HG03457 (cell line): ENCODE measurements around the gene FAM177A1.
"Not testable (repeated sequence)": the region's sequence is repeated elsewhere in the genome, so short reads cannot be mapped to it uniquely, and the experiment has no call there.

Experiments
- ATAC-seq: cut with Tn5 transposase; IDR thresholded peaks from one replicate; pipeline ENCODE4 v1.9.1; 2021; ENCODE audit warnings: moderate number of reproducible peaks; ENCODE audit not compliant: unreplicated experiment

FAM177A1 gene, protein sequence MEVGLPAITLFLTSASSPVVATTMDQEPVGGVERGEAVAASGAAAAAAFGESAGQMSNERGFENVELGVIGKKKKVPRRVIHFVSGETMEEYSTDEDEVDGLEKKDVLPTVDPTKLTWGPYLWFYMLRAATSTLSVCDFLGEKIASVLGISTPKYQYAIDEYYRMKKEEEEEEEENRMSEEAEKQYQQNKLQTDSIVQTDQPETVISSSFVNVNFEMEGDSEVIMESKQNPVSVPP

DNA sequence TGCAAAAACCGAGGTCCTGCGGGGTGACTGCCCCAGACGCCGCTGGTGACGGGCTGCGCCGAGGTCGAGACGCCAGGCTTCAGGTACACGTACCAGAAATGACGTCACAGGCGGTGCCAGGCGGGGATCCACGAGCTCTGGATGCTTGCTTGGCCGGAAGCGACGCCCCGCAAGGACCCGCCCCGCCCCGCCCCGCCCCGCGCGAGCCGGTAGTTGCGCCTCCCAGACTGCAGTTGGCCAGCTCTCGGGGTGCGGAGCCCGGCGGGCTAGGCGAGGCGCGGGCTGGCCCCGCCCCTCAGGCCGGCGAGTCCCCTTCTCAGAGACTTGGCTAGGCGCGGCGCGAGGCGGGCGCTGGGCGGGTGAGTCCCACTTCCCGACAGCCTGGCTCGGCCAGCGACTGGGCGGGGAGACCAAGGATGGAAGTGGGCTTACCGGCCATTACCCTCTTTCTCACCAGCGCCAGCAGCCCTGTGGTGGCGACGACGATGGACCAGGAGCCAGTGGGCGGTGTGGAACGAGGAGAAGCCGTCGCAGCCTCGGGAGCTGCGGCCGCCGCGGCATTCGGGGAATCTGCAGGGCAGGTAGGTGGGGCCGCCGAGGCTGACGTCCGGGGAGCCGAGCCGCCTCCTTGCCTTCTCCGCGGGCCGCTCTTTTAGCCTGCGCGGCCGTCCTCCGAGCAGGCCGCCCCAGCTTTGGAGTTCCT, at the start of gene FAM177A1:
FAM177A1 (plus strand) TSS at position 225 of the 703 bp plus-strand sequence; CDS start at position 417, 192 bp downstream.
- ATAC-seq, result peak; percentile 91

DNA sequence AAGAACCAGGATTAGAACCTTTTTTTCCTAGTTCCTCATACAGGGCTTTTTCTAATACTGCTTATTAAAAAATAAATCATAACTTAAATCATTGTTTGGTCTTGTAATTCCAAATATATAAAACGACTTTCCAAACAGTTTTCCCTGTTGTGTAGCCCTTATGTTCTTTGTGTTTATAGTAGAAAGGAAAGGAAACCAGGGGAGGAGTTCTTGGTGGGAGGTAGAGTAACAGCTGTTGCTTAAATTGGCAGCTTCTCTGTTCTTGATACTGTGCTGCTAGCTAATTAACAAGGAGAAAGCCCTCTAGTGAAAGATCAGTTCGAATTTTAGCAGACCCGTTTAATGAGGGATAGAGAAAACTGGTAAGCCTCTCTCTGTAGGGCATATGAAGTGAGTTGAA, 48.3 kb upstream of the FAM177A1 start:
- ATAC-seq, result no peak

DNA sequence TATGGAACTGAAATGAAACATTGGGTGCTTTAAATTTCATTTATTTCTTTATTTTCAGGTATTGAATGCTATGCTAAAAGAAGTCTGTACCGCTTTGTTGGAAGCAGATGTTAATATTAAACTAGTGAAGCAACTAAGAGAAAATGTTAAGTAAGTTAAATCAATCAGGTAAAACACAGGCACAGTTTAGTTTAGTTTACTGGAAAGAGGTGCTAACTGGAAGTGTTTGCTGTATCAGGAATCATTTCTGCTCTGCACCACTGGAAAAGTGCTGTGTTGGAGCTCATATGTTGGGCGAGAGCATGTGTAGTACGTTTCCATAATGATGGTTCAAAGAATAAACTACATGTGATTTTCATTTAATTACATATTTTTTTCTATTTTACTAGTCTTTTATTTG, 46.6 kb upstream of the FAM177A1 start:
- no peak for ATAC-seq

DNA sequence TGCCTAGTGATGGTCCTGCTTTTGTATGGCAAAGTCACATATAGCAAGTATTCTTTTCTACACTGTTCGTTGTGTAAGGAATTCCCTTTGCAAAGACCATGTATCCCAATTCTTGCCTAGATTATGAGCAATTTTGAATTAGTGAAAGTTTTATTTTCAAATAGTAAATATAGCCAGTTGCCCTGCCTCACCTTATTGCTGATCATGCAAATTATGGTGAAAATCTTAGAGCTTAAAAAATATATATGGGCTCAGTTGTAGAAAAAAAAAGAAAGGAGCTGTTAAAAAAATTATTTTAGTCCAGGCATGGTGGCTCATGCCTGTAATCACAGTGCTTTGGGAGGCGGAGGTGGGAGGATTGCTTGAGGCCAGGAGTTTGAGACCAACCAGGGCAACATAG, 44.5 kb upstream of the FAM177A1 start:
- no peak for ATAC-seq

DNA sequence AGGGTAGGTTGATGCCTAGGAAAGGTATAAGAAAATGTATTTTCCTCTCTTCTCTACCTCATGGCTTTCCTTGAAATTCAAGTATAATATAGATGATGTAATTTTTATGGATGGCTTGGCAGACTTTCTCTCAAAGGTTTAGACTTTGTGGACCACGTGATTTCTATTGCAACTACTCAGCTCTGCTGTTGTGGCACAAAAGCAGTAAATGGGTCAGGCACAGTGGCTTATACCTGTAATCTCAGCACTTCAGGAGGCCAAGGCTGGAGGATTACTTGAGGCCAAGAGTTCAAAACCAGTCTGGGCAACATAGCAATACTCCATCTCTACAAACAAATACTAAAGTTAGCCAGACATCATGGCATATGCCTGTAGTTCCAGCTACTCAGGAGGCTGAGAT, 41.2 kb upstream of the FAM177A1 start:
- ATAC-seq, result no peak

DNA sequence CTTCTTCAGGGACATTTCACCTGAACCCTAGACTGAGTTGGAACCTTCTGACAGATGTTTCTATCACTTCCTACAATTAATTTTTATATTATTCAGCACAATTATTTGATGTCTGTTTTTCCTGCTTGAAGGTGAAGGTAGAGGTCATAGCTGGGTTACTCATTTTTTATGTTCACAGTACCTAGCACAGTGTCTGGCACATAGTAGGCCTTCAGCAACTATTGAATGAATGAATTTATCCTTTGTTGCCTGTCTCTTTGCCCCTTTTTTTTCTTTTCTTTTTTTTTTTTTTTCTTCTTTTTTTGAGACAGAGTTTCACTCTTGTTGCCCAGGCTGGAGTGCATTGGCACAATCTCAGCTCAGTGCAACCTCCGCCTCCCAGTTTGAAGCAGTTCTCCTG, 29.5 kb upstream of the FAM177A1 start:
- no peak for ATAC-seq

DNA sequence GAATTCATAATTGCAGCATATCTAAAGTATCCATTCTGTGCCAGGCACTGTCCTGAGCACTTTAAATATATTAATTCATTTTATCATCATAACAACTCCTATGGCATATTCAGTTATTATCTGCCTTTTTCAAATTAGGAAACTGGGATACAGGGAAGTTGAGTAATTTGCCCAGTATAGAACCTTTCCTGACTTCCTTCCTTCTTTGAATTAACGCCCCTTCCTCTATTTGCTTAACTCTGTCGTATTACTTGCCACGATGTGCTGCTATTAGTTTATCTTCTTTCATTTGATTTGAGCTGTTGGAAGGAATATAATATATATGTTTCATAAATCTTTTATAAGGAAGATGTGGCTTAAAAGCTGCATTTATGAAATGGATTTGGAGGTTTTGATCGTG, 25.4 kb upstream of the FAM177A1 start:
- ATAC-seq, result no peak

DNA sequence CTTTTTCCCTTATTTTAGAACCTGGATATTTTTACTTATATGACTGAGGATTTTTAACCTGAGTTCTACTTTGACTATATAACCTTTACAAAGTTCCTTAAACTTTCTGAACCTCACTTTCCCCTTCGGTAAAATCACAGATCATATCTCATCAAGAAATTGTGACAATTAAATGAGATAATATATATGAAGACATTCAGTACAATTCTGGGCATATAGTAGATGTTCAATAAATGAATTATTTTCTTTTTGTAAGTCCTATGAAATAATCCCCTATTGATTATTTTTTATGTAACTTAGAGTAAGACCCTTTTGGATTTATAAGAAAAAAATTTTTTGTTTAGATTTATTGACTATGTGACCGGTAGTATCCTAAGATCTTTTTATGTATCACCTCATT, 17.6 kb upstream of the FAM177A1 start:
- no peak for ATAC-seq

DNA sequence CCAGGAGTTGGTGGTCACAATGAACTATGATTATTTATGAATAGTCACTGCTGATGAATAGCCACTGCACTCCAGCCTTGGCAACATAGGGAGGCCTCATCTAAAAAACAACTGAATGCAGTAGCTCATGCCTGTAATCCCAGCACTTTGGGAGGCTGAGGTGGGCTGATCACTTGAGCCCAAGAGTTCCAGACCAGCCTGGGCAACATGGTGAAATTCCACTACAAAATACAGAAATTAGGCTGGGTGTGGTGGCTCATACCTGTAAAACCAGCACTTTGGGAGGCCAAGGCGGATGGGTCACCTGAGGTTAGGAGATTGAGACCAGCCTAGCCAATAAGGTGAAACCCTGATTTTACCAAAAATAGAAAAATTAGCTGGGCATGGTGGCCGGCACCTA, 13.5 kb upstream of the FAM177A1 start:
- ATAC-seq, result no peak

DNA sequence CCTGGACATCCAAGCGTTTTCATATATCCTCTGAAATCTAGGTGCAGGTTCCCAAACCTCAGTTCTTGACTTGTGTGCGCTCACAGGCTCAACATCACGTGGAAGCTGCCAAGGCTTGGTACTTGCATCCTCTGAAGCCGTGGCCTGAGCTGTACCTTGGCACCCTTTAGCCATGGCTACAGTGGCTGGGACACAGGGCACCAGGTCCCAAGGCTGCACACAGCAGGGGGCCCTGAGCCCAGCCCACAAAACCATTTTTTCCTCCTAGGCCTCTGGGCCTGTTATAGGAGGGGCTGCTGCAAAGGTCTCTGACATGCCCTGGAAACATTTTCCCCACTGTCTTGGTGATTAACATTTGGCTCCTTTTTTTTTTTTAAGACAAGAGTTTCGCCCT, 11.6 kb upstream of the FAM177A1 start:
- no peak for ATAC-seq

DNA sequence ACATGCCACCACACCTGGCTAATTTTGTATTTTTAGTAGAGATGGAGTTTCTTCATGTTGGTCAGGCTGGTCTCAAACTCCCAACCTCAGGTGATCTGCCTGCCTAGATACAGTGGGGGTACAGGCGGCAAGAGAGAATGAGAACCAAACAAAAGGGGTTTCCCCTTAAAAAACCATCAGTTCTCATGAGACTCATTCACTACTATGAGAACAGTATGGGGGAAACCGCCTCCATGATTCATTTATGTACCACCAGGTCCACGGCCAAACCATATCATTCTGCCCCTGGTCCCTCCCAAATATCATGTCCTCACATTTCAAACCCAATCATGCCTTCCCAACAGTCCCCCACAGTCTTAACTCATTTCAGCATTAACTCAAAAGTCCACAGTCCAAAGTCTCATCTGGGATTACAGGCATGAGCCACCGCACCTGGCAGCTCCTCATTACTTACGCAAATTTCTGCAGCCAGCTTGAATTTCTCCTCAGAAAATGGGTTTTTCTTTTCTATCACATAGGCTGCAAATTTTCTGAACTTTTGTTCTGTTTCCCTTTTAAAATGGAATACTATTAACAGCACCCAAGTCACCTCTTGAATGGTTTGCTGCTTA, 11.0 kb upstream of the FAM177A1 start:
- ATAC-seq, result not testable (repeated sequence)

DNA sequence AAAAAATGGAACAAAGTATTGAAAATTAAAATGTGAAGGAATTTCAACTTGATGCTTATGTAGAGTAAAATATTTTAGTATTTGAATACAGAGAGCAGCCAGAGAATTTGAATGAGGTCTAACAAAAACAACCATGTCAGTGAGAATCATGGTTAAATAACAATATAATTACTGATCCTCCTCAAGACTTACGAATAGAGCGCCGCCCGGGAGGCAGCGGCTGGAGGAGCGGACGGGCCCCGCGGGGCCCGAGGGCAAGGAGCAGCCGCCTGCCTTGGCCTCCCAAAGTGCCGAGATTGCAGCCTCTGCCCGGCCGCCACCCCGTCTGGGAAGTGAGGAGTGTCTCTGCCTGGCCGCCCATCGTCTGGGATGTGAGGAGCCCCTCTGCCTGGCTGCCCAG, 7.8 kb upstream of the FAM177A1 start:
- not testable (repeated sequence) for ATAC-seq

DNA sequence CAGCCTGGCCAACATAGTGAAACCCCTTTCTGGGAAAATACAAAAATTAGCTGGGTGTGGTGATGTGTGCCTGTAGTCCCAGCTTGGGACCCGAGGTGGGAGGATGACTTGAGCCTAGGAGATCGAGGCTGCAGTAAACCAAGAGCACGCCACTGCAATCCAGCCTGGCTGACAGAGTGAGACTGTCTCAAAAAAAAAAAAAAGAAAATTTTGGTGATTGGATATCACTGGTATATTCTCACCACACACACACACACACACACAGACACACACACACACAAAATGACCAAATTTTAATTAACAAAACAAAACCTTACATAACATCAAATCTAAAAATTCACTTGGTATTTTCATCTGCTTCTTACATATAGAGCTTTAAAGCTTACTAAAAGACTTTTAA, 3.4 kb upstream of the FAM177A1 start:
- ATAC-seq, result no peak

DNA sequence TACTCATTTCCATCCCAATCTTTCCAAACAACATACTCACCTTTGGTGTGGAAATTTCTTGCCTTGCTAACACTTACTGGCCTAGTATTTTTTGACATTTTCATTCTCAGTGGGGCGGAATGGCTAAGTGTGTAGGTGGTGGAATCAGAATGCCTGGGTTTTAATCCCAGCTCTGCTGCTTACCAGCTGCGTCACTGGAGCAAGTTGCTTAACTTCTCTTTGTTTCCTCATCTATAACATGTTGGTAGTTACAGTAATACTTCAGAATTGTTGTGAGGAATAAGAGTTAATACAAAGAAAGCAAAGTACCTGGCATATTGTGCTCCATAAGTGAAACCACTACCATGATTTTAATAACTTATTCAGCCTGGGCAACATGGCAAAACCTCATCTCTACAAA, 3.0 kb upstream of the FAM177A1 start:
- no peak for ATAC-seq

DNA sequence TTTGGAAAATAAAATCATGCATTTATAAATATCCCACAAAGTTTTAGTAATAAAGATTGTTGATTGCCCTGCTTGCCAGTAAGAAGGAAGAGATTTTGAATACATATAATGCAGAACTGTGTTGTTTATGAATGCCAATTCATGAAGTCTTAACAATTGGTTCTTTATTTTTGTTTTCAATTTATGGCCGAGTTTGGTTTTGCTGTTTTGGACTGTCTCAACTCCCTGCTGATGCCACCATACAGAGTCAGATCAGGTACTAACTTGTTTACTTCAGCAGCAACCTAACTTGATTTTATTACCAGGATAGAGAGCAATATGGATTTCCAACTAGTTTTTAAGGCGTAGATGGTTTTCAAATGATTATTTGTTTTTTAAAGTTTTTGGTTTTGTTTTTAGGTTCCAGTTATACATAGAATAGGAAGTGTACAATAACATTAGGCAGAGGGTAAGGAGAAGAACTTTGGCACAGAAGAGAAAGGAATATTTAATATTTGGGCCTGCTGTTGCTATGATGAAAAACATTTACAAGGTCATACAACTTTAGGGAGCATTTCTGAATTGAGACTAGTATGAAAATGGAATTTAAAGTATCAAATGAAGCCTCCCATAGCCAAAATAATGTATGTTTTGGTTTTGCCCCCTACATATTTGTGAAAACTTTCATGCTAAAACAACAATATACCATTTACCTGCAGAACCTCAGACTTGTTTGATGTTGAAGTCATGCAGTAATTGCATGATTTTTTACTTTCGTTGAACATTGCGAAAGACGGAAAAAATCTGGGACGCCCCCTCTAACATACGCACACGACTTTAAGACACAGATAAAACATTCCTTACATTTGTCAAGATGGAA, 904 bp upstream of the FAM177A1 start:
- ATAC-seq, result no peak

DNA sequence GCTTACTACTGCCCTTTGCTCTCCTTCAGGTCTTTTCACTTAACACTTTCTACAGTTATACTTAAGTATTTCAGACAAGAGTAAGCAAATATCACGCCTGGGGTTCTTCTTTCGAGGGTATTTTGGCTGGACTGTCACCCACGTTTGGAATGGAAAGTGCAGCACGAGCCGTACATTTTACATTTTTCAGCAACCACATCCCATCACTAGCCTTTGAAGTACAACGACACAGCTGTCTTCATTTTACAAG, 349 bp upstream of the FAM177A1 start:
- no peak for ATAC-seq

DNA sequence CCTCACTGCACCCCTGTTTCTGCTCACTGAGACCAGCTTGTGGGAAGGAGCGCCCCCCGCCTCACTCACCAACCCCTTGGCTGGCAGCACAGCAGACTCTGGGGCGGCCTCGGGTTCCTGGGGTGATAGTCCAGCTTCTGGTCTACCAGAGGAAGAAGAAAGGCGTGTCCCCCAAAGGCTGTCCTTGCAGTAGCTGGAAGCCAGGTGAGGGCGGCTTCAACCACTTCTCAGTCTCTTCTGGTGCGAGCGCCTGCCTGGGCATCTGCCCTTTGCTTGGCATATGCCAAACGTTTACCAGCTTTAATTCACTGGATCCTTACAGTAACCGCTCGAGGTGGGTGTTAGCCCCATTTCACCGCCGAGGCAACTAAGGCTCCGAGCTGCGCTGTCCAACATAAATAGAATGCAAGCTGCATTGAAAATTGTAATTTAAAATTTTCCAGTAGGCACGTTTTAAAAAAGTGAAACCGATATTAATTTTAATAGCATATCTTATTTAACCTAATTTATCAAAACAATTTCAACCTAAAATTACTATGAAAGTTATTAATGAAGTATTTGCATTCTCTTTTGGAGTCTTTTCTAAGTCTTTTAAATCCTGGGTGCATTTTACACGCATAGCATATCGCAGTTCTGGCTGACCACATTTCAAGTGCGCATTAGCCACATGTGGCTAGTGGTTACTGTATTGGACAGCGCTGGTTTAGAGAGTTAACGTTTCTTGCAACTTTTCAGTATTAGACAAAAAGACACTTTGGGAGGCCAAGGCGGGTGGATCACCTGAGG, 872 bp downstream of the FAM177A1 start:
- peak; percentile 20 for ATAC-seq

DNA sequence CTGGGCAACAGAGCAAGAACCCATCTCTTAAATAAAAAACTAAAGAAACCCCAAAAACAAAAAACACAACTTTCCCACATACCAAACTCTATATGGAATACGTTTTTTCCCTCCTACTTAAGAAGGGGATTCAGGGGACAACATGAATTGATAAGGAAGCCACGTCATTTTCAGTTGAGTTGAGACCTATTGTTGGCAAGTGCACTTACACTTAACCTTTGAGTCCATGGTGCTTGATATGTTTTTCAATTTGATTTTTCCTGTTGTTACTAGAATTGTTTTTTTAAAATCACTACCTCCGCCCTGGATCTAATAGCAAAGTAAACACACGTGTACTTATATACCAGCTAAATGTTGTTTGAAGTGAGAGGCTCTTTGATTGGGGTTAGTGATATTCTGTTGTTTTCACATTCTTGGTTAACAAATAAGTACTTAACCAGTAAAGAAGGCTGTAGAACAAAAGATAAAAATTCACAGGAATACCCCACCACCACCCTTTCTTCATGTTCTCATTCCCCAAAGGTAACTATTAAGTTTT, 2.0 kb downstream of the FAM177A1 start:
- no peak for ATAC-seq

DNA sequence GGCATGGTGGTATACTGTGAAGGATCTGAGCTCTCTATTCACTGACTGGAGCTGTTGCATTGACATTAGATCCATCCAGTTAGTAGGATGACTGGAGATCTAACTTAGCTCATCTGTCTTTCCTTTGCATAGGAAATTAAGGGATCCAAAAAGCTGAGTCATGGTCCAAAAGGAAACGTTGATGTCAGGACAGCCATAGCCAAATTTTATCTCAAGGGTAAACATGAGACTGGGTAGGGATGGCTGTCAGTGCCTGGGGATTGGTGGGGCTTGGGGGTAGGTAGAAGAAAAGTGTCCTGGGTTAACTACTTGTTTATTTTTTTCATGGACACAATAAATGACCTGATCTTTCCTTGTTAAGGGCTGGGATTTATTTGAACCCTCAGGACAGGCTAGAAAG, 4.6 kb downstream of the FAM177A1 start:
- ATAC-seq, result no peak

DNA sequence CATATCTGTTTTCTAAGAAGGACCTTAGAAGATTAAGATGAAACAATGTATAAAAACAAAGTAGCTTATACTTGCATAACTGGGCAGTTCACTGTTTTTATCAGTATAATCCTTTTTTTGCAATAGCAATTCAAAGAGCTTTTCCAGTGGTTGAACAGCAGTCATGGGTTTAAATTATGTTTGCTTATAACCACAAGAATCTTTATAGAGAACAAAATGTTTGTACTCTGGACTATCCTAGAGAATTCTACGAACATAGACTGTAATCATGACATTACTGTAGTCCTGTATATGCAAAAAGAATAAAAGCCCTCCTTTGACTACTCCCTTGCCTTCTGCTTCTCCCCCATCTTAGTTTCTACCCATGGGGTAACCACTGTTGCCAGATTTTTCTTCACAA, 5.7 kb downstream of the FAM177A1 start:
- ATAC-seq, result no peak

DNA sequence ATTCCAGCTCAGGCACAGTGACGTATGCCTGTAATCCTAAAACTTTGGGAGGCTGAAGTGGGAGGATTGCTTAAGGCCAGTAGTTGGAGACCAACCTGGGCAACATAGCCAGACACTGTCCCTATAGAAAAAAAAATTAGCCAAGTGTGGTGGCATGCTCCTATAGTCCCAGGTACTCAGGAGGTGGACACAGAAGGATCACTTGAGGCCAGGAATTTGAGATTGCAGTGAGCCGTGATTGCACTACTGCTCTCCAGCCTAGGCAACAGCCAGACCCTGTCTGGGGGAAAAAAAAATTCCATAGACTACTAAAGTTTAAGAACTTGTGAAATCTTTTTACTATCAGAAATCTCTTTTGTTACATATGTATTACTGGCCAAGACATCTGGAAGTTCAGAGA, 6.6 kb downstream of the FAM177A1 start:
- no peak for ATAC-seq
